ENCODE measurements around the gene HERPUD1.
"Not testable (repeated sequence)": the region's sequence is repeated elsewhere in the genome, so short reads cannot be mapped to it uniquely, and the experiment has no call there.

- not testable (repeated sequence) for TF ChIP-seq CTCF (IDR thresholded peaks at IDR 0.05; ENCODE audit: insufficient read depth, low read length, poor library complexity, severe bottlenecking); EZH2phosphoT487 (conservative IDR thresholded peaks at IDR 0.05; ENCODE audit: low read length)
These were observed 60.5 kb downstream of the HERPUD1 start for GRCh38 chr16:56992431-56992830.
